ENCODE results near the gene MROH2B.

Gene MROH2B

DNA sequence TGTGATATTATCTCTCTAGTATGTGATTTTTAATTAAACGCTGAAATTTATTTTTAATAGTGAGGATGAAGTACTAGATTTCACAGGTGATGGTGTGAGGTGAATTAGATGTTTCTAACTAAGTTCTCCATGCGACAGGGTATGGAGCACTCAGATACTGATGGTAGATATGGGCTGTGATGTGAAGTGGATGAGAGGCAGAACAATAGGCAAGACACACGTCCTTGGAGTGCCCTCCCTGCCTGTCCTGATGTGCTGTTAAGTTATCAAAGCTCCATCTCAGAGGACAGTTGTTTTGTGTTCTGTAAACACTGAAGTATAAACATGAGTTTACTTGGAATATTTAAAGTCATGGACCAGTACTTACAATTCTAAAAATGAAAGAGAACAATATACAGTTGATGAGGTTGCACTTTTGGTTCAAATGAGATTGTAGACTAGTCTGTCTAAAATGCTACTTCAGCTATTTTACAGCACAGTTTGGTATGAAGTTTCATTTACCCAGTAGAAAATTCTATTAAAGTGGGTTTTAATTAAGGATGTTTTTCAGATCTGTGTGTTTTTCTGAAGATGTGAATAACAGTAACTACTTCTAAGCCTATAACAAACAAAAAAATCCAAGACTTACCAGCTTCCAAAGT lies 97.7 kb downstream of the MROH2B start:
- no peak for DNase-seq (ENCODE audit: low read depth in 1 of 2, low spot score in 1 of 2)

GRCh38 chr5:40972434-40972833 lies 98.7 kb downstream of the MROH2B start:
- no peak for DNase-seq (ENCODE audit: low read depth in 1 of 2, low spot score in 1 of 2)

DNA sequence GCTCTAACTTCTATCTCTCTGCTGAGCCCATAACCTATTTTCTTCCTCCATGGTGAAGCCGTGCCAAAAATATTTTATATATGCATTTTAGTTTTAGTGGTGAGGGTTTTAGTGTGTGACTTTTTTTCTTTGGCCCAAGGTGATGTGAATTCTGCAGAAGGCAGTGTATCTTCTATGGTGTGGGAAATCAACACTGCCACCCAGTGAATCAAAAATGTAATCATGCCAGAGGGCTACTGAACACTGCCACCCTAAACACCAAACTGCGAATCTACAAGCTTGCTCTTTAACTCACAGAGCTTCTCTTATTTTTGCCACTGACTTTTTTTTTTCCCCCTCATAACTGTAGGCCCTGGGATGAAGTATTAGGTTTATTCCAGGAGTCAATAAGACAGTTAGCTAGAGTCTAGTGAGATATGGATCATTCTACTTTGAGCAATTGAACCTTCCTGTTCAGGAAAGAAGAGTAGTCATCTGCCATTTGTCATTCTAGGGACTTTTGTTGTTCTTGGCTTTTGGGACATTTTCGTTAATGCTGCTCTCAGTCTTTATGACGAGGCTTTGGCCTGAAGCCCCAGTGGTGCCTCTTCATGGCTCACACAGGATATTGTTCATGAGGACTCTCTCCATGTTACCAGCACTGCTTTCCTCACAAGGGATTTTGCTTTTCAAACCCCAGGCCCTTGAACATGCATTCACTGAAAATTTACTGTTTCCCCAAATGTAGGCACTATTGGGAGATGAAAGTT lies 108.8 kb downstream of the MROH2B start:
- DNase-seq (ENCODE audit: low read depth in 1 of 2, low spot score in 1 of 2), result no peak

DNA sequence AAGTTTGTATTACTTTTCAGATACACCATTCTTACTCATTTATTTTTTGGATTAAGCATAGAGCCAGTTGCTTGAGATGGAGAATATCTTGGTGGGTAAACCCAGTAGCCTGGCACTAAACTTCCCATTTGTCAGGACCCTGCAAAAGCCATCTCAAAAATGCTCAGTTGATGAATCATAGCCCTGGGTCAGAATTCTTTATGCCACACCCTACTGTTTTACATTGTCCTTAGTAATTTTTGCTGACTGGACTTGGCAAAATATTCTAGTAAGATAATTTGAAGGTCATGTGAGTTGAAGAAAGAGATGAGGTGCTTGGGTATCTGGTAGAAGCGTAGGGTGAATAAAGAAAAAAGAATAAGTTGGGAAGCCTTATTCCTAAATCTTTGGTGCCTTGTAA lies 111.1 kb downstream of the MROH2B start:
- no peak for DNase-seq (ENCODE audit: low read depth in 1 of 2, low spot score in 1 of 2)

DNA sequence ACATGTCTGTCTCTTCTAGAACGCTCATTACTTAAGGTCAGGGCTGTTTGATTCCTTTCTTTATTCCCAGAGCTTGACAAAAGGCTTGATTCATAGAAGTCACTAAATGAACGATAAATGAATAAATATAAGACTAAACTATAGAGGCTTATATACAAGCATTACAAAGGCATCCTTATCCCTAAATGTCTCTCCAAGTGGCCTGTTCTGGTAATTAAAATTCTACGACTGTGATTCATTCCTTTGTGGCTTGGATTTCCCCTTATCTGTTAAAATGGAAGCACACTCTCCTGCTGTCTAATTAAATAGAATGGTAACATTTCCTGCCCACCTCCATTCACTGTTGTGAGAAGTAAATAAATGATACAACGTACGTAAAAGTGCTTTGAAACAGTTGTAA lies 112.3 kb downstream of the MROH2B start:
- no peak for DNase-seq (ENCODE audit: low read depth in 1 of 2, low spot score in 1 of 2)

- DNase-seq (ENCODE audit: low read depth in 1 of 2, low spot score in 1 of 2), result no peak
Observed at GRCh38 chr5:40957048-40957447, 114.1 kb downstream of the MROH2B start.

- no peak for DNase-seq (ENCODE audit: low read depth in 1 of 2, low spot score in 1 of 2)
Observed at GRCh38 chr5:40955313-40955712, 115.8 kb downstream of the MROH2B start.
